HS-5 (cell line): ENCODE results near the gene PIF1.
A peak's percentile ranks its signal among the peaks of the same experiment; 100 is the strongest.
"Not testable (repeated sequence)": the region's sequence is repeated elsewhere in the genome, so short reads cannot be mapped to it uniquely, and the experiment has no call there.

Experiments
- DNase-seq: peaks from one replicate; pipeline ENCODE4 v3.0.0-alpha.2; 2012; ENCODE audit warnings: low read depth

Gene PIF1

DNA sequence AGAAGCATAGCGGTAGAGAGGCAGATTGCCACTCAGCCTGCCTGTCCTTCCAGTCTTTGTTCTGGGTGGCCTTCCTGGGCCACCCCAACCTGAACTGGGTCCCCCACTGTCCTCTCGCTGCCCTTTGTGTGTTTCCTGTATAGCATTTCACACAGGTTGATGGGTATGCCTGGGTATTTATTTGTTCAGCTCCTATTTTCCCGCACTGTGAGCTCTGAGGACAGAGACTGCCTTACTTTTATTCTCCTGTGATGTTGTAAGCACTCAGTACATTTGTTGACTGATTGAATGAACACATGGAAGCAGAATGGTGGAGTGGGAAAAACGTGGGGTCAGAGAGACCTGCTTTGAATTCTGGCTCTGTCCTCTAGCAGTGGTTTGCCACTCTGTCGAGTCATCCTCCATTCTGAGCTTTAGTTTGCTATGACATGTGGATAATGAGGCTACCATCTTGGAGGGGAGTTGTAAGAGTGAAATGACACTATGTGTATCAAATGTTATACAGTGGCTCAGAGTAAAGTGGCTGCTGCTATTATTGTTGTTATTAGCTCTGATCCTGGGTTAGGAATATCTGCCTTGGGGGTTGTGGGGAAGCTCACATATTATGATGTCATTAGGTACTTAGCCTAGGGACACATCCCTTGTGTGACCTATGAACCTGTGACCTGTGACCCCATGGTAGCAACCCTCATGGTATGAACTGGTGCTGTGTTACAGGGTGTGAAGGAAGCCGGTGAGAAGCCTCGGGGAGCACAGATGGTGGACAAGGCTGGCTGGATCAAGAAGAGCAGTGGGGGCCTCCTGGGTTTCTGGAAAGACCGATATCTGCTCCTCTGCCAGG, 22.6 kb upstream of the PIF1 start:
- no peak for DNase-seq

DNA sequence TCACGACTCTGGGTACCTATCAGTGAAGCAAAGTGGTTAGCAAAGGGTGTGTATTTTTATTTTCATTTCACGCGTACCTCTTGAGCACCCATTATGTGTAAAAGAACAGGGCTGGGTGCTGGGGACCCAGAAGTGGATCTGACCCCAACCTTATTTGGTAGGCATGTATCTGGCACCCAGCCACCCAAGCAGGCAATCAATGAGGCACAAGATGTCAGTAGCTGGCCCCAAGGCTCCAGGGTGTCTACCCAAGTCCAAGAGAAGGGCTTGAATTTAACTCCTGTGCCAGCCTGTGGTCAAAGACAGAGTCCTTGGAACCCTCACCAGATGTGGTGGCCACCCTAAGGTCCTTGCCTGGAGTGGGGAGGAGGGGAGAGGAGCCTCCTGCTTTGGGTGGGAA, 22.0 kb upstream of the PIF1 start:
- no peak for DNase-seq

DNA sequence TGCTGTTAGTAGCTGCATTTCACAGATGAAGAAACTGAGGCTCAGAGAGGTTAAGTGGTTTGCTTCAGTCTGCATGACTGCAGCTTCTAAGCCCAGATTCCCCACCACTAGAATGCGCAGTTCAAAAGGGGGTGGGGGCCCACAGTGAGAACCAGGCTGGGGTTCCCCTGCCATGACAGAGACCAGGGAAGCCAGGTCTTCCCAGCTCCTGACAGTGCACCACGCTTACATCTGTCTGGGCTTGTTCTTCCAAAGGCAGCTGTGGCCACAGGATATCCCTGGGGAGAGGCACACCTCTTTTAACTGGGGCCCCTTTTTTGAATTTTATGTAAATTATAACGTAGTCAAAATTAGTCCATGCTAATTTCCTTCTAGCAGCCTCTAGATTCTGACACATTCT, 21.6 kb upstream of the PIF1 start:
- DNase-seq: no peak

DNA sequence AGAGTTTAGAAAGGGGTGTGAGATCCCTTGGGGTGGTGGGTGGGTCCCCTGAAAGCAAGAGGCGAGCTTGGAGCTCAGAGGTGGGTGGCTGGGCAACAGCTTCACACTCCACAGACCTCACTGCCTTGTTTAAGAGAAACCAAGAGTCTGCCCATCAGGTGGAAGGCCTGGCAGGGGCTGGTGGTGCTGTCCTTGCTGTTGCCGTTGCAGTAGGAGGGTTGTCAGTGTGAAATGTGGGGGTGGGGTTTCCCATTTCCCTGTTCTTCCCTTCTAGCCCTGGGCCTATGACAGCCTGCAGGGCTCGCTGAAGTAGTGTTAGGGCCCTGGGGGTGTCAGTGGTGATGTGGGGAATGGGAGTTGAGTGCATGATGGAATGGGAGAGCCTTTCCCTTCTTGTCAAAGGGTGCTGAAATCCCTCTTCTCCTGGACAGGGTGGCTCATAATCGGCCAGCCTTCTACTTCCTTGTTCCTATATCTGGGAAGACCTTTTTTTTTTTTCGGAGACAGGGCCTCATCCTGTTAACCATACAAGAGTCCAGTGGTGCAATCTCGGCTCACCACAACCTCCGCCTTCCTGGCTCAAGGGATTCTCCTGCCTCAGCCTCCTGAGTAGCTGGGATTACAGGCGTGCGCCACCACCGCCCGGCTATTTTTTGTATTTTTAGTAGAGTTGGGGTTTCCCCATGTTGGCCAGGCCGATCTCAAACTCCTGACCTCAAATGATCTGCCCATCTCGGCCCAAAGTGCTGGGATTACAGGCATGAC, 20.6 kb upstream of the PIF1 start:
- DNase-seq: no peak

DNA sequence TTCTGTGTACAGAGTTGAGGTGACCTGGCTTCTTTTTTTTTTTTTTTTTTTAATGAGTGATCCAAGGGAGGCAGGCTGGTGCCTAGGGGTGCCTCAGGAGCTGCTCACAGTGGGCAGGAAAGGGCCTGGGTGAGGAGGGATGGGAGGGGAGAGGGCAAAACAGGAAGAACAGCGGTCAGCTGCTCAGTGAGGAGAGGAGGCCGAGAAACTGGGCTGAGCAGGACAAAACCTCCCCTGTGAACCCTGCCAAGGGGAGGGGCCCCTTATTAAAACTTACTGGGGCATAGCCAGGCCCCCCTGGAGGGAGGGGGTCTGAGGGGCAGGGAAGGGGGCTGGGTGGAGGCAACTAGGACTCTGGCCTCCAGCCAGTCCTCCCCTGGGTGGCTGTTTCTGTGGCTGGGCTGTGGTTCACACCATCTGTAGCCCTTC, 19.8 kb upstream of the PIF1 start:
- no peak for DNase-seq

DNA sequence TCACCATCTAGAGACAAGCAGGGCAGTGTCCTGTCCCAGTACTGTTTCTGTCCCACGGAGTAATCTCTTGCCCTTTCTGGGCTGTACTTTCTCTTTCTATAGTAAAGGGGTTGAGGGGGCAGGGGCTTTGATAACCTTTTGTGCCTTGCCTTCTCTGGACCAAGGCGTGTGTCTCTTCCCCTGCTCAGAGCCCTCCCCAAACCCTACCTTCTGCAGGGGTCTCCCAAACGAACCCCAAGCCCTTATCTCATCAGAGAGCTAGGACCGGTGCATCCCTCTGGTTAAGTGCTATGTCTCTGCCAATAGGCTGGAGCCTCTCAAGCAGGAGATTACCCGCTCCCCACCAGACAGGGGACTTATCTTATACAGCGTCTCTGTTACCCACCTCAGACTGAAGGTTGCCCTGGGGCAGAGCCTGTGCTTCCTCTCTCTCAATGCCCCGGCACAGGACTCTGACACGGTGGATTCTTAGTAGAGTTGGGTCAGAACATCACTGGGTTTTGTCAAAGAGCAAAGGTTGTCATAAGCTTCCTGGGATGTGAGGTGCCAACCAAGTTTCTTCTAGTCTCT, 19.2 kb upstream of the PIF1 start:
- DNase-seq: no peak

DNA sequence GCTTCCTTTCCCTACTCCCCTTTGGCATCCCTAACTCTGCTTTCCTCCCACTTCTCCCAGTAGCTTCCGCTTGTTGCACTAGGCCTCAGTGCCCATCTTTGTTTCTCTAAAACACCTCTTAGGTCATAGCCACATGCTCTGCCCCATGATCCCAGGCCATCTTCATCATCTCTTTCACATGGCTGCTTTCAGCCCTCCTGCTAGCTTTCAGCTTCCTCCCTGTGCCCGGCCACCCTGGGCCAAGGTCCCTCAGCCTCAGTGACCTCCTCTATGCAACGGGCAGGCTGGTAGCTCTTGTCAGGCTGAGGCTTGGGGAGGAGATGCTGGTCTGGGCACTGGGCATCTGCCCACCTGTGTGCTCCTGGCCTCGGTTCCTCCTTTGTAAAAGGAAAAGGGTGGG, 18.5 kb upstream of the PIF1 start:
- no peak for DNase-seq

DNA sequence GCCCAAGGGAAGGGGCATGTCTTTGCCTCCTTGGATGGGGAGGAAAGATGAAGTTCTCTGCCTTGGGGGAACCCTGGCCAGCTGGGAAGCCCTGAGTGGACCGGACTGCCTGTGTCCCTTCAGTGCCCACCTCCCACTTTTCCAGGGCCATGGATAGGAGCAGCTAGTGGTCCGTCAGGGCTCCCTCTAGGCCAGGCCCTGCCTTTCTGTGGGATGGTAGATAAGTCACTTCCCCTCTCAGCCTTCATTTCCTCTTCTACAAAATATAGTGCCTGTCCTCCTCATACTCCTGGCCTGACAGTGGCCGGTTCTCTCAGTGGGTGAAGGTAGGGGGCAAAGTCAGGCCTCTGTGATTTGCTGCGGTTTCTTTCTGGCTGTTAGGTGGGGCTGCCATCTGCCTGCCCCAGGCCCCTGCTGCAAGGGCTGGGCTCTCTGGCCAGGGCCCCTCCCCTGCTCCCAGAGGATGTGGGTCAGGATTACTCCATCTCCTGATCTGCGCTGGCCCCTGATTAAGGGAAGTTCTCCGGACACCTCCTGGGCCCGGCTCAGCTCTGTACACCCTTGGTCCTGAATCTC, 17.6 kb upstream of the PIF1 start:
- no peak for DNase-seq

DNA sequence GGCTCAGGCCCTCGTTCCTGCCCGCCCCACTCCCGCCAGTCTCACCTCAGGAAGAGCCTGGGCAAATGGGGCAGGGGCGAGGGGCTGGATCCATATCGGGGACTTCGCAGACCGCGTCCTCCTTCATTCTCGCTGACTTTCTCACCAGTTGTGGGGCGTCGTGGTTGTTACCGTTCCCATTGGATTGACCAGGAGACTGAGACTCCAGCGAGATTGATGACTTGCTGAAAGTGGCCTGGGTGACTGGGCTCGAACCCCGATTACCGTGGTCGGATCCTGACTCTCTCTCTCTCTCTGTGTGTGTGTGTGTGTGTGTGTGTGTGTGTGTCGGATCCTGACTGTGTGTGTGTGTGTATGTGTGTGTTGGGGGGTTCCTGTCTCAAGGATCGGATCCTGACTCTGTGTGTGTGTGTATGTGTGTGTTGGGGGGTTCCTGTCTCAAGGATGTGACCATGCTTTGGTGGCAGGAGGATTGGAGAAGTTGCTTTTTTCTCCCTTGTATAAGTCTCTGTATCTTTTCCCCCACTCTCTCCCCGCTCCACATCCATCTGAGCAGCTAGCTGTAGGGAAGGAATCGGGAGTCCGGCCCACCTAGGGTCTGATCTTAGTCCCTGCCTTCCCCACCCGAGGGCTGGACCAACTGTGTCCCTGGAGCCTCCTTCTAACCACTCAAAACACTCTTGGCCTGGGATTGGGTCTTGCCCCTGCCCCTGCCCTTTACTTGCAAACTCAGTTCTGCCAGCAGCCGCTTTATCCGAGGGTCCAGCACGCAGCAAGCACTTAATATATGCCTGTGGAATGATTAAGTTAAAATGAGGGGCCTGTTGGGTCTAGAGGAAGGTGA, 16.9 kb upstream of the PIF1 start:
- no peak for DNase-seq

DNA sequence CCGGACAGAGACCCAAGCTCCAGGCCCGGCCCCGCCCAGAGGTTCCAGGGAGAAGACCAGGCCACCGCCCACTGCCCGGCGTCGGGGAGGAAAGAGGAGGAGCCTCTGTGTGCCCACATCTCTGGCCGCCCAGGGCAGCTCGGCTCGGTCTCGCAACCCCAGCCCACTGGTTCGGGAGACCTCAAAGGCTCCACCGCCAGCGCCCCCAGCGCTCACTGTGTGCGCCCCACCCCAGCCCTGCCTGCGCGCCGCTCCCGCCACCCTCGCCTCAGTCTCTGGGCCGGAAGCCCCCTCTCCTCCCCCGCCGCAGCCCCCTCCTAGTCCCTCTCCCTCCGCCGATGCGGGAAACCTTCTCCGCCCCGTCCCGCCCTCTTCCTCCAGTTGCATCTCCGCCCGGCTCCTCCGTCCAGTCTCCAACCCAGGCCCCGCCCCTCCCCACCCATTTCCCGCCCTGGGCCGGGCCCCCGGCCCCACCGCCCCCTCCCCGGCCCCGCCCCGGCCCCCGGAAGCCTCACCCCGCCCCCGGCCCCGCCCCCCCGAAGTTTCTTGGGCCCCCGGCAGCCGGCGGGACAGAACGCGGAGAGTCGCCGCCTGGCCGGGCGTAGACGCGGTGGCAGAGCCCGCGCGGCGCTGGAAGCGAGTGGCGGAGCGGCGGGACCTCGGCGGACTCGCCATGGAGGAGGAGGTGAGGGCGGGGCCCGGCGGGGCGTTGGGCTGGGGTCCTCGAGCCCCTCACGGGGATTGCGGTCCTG, 16.1 kb upstream of the PIF1 start, which contains the start of gene PLEKHO2:
Gene PLEKHO2 (plus strand): TSS at position 572 of the 752 bp plus-strand sequence. CDS start 102 bp downstream, at position 674.
- DNase-seq: peak; percentile 58

DNA sequence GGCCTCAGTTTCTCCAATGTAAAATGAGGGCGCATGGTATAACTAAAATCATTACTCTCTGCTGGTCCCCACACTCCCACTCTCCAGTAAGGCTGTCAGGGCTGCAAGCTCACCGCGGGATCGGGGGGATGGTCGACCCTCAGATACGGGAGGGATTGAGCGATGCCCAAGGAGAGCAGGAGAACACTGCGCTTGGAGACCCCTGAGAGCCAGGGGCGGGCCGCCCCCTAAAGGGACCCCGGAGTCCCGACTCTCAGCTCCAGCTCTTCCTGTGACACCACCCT, 15.6 kb upstream of the PIF1 start:
- DNase-seq: no peak

DNA sequence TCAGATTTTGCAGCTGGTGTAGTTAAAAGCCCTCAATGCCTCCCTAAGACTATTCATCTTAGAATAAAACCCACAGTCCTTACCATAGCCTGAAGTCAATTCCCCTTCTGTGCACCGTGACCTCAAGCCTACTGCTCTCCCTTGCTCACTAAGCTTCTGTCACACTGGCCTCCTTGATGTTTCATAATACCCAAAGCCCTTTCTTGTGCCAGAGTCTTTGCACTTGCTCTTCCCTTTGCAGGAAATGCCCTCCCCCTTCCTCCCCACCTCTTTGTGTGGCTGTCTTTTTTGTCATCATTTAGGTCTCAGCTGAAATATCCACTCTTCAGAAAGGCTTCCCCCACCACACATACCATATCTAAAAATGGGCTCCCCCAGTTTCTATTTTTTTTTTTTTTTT, 12.1 kb upstream of the PIF1 start:
- DNase-seq: no peak

DNA sequence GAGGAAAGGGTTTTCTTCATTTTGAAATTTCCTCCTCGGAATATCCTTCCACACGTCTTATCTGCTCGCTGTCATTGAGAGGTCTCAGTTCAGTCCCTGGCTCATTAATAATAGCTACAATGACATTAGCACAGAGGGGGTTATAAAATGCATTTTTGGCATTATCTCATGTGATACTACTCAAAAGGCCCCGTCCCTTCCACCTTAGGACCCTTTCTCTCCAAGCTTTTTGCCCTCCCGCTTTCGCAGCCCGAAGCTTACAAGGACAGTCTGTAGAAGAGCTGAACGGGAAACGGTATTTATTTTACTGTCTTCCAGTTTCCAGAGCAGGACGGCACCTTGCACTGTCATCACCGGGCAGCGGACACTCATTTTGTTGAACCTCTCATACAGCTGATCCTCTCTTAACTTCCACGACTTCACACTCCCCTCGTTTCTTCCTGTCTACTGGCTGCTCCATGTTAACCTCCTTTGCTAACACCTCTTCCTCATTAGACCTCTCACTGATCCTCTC, 10.6 kb upstream of the PIF1 start:
- DNase-seq: no peak

DNA sequence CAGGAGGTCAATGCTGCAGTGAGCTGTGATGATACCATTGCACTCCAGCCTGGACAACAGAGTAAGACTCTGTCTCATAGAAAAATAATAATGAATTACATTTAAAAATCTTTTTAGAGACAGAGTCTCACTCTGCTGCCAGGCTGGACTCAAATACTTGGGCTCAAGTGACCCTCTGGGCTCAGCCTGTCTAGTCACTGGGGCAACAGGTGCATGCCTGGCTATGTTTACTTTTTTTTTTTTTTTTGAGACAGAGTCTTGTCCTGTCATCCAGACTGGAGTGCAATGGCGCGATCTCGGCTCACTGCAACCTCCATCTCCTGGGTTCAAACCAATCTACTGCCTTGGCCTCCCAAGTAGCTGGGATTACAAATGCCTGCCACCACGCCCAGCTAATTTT, 8.2 kb upstream of the PIF1 start:
- no peak for DNase-seq

DNA sequence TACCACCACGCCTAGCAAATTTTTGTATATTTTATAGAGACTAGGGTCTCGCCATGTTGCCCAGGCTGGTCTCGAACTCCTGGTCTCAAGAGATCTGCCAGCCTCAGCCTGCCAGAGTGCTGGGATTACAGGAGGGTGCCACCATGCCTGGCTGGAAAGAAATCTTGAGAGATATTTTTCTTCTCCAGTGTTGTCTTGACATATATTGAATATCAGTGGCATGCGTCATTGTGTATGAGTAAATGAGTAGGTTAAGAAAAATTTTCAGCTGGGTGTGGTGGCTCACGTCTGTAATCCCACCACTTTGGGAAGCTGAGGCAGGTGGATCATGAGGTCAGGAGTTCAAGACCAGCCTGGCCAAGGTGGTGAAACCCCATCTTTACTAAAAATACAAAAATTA, 3.5 kb upstream of the PIF1 start:
- peak; percentile 47 for DNase-seq

DNA sequence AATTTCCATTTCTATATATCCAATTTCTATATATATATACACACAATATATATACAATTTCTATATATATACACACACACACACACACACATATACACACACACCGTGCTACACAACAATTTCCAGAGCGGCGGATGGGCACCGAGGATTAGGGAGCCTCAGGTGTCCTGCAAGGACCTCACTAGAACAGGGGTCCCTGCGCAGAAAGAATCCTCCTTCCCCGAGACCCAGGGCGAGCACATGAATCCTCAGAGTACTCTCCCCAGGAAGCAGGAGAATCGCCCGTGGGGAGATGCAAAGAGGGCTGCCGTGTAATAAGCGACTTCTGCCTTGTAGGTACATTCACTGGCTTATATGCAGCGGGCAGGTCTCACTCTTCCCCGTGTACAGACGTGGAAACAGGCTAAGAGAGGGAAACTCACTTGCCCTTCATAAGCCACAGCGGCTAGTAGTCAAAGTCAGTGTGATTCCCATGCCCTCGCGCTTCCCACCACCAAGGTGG, 467 bp downstream of the PIF1 start:
- no peak for DNase-seq

DNA sequence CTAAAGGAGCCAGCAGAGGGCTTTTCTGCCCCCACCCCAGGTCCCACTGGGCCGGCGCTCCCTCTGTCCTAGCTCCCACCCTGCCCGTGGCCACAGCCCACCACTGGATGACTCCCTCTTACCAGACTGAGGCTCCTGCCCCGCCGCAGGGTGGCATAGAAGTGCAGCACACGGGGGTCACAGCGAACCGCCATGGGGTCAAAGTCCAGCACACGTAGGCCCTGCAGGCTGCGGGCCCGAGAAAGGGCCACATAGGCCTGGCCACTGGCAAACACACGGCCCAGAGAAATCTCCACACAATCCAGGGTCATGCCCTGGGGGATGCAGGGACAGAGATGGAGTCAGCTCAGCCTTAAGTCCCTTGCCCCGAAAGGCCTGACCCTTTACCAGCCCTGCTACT, 9.0 kb downstream of the PIF1 start:
- no peak for DNase-seq

DNA sequence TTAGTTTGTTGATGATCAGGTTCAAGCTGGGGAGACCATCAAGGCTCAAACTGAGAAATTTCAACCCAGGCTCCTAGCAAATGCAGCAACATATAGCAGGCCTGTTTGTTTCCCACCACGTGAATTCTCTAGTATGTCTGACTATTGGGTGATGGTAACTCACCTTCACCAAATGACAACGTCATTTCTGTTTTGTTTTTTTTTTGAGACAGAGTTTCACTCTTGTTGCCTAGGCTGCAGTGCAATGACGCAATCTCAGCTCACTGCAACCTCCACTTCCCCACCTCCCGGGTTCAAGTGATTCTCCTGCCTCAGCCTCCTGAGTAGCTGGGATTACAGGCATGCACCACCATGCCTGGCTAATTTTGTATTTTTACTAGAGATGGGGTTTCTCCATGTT, 10.5 kb downstream of the PIF1 start:
- DNase-seq: not testable (repeated sequence)

DNA sequence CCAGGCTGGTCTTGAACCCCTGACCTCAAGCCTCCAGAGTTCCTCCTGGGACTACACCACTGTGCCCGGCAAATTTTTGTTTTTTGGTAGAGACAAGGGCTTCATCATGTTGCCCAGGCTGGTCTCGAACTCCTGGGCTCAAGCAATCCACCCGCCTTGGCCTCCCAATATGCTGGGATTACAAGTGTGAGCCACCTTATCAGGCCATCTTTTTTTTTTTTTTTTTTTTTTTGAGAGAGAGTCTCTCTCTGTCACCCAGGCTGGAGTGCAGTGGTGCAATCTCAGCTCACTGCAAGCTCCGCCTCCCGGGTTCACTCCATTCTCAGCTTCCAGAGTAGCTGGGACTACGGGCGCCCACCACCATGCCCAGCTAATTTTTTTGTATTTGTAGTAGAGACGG, 11.2 kb downstream of the PIF1 start:
- not testable (repeated sequence) for DNase-seq

DNA sequence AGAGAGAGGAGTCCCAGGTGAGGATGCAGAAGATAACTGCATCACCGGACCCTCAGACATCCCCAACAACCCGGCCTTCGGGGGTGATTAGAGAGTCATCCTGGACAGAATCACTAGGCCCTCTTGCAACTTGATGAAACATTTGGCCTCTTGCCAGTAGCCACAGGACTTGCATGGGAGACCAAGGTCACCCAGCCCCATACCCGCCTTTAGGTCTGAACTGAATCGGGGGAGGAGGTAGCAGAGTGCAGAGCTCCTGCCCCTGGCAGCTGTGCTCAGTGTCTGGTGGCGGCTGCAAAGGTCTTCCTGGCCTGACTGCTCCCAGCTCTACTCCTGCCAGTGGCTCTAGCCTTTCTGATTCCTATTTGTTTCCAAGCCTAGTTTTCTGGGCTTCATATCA, 12.4 kb downstream of the PIF1 start:
- DNase-seq: no peak
